ENCODE results near the gene C2CD4A.

DNA sequence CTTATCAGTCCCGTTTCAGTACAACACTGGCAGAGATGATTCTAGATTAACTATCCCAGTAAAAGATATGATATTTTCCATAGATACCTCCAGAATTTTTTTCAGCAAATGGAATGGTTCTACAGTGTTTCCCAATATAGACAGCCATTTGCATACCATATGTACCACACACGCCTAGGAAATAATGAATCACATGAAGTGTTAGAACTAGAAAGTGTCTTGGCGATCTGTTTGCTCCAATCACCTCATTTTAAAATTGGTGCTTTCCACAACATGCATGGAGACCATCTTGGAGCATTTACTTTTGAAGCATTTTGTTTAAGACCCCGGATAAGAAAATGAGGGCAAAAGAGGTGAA, 2.0 kb downstream of the C2CD4A start:
- TF ChIP-seq, protein P1, sequence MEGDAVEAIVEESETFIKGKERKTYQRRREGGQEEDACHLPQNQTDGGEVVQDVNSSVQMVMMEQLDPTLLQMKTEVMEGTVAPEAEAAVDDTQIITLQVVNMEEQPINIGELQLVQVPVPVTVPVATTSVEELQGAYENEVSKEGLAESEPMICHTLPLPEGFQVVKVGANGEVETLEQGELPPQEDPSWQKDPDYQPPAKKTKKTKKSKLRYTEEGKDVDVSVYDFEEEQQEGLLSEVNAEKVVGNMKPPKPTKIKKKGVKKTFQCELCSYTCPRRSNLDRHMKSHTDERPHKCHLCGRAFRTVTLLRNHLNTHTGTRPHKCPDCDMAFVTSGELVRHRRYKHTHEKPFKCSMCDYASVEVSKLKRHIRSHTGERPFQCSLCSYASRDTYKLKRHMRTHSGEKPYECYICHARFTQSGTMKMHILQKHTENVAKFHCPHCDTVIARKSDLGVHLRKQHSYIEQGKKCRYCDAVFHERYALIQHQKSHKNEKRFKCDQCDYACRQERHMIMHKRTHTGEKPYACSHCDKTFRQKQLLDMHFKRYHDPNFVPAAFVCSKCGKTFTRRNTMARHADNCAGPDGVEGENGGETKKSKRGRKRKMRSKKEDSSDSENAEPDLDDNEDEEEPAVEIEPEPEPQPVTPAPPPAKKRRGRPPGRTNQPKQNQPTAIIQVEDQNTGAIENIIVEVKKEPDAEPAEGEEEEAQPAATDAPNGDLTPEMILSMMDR (IDR thresholded peaks at IDR 0.05 in 2 of 3, conservative IDR thresholded peaks at IDR 0.05 in 1 of 3; ENCODE audit: borderline replicate concordance in 1 of 3, insufficient read depth in 1 of 3, low read depth in 2 of 3, low read length in 2 of 3), result no peak
- TF ChIP-seq POLR2AphosphoS5 (IDR thresholded peaks at IDR 0.05; ENCODE audit: low read depth, low read length) (no peak), ZFX (IDR thresholded peaks at IDR 0.05) (no peak), SIN3A (IDR thresholded peaks at IDR 0.05; ENCODE audit: low read depth) (no peak), EGR1 (IDR thresholded peaks at IDR 0.05; ENCODE audit: low read depth) (no peak), POLR2A (IDR thresholded peaks at IDR 0.05; ENCODE audit: borderline replicate concordance, extremely low read depth, insufficient read depth, insufficient read length) (no peak), EZH2phosphoT487 (IDR thresholded peaks at IDR 0.05; ENCODE audit: borderline replicate concordance) (no peak), EZH2 (IDR thresholded peaks at IDR 0.05) (no peak)
- TF ChIP-seq, protein P2, sequence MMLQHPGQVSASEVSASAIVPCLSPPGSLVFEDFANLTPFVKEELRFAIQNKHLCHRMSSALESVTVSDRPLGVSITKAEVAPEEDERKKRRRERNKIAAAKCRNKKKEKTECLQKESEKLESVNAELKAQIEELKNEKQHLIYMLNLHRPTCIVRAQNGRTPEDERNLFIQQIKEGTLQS (IDR thresholded peaks at IDR 0.05), result no peak
- TF ChIP-seq, protein P3, sequence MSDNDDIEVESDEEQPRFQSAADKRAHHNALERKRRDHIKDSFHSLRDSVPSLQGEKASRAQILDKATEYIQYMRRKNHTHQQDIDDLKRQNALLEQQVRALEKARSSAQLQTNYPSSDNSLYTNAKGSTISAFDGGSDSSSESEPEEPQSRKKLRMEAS (IDR thresholded peaks at IDR 0.05), result no peak
- TF ChIP-seq, protein P4, sequence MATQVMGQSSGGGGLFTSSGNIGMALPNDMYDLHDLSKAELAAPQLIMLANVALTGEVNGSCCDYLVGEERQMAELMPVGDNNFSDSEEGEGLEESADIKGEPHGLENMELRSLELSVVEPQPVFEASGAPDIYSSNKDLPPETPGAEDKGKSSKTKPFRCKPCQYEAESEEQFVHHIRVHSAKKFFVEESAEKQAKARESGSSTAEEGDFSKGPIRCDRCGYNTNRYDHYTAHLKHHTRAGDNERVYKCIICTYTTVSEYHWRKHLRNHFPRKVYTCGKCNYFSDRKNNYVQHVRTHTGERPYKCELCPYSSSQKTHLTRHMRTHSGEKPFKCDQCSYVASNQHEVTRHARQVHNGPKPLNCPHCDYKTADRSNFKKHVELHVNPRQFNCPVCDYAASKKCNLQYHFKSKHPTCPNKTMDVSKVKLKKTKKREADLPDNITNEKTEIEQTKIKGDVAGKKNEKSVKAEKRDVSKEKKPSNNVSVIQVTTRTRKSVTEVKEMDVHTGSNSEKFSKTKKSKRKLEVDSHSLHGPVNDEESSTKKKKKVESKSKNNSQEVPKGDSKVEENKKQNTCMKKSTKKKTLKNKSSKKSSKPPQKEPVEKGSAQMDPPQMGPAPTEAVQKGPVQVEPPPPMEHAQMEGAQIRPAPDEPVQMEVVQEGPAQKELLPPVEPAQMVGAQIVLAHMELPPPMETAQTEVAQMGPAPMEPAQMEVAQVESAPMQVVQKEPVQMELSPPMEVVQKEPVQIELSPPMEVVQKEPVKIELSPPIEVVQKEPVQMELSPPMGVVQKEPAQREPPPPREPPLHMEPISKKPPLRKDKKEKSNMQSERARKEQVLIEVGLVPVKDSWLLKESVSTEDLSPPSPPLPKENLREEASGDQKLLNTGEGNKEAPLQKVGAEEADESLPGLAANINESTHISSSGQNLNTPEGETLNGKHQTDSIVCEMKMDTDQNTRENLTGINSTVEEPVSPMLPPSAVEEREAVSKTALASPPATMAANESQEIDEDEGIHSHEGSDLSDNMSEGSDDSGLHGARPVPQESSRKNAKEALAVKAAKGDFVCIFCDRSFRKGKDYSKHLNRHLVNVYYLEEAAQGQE (IDR thresholded peaks at IDR 0.05; ENCODE audit: low read depth), result no peak
- TF ChIP-seq, protein P5, sequence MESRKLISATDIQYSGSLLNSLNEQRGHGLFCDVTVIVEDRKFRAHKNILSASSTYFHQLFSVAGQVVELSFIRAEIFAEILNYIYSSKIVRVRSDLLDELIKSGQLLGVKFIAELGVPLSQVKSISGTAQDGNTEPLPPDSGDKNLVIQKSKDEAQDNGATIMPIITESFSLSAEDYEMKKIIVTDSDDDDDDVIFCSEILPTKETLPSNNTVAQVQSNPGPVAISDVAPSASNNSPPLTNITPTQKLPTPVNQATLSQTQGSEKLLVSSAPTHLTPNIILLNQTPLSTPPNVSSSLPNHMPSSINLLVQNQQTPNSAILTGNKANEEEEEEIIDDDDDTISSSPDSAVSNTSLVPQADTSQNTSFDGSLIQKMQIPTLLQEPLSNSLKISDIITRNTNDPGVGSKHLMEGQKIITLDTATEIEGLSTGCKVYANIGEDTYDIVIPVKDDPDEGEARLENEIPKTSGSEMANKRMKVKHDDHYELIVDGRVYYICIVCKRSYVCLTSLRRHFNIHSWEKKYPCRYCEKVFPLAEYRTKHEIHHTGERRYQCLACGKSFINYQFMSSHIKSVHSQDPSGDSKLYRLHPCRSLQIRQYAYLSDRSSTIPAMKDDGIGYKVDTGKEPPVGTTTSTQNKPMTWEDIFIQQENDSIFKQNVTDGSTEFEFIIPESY (IDR thresholded peaks at IDR 0.05; ENCODE audit: extremely low read depth, insufficient replicate concordance, low read length), result no peak
